ENCODE measurements around the gene IGSF8.
A peak's percentile ranks its signal among the peaks of the same experiment; 100 is the strongest.
"Not testable (repeated sequence)": the region's sequence is repeated elsewhere in the genome, so short reads cannot be mapped to it uniquely, and the experiment has no call there.

IGSF8 gene

DNA sequence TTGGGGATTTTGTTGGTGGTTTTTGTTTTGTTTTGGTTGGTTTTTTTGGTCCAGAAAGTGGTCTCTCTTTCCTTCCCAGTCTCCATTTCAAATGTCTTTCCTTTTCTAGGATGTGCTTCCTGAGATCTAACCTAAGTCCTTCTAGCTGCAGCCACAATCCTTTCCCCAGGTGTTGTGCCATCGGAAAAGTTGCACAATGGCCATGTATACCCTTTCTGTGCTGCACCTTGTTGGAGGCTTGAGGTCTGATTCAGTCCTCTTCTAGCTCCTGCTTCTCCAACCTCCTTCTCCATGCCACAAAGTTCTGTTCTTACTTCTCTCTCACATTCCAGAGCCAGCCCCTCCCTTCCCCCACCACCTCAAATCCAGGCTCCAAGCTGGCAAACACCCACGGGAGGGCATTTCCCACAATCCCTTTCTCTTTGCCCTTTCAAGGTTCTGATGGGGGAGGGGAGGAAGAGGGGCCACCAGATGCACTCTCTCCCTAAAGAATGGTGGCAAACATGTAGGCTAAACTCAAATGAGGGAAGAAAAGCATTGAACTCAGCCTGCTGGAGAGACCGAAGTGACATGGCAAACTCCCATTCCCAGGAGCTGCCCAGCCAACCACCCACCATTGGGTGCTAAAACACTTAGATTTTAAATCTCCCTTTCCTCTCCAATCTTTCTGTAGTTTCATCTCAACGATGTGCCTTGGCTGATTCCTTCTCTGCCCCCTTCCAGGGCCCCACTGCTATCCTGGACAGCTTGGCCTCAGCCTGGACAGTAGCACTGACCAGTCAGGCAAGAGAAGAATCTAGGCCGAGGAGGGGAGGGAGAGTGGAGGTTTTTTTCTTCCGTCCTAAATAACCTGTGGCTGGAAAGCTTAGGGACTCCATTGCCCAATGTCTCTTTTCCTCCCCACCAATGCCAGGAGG, 31.3 kb downstream of the IGSF8 start:
- DNase-seq (ENCODE audit: low spot score): no peak

DNA sequence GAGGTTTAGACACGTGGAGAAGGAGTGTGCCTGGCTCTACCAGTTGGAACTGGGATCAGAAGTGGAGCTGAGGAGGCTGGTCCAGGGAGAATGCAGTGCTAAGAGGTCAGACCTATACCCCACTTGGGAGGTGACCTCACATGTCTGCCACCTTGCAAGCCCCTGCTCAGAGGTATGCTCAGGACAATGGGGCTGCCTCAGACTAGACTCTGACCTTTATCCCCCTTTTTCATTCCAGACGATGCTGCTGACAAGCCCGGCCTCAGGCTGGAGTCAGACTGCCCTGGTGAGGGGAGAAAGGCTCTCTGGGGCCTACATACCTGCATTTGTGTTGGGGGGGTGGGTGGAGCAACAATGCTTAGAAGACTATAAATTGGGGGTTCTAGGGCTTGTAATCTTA, 33.7 kb downstream of the IGSF8 start:
- DNase-seq (ENCODE audit: low spot score): no peak

- no peak for DNase-seq (ENCODE audit: low spot score)
Observed at GRCh38 chr1:160064164-160064563, 34.3 kb downstream of the IGSF8 start.

GRCh38 chr1:160063176-160063575, 35.2 kb downstream of the IGSF8 start:
- no peak for DNase-seq (ENCODE audit: low spot score)

GRCh38 chr1:160062230-160062532, 36.2 kb downstream of the IGSF8 start:
- DNase-seq (ENCODE audit: low spot score): no peak

DNA sequence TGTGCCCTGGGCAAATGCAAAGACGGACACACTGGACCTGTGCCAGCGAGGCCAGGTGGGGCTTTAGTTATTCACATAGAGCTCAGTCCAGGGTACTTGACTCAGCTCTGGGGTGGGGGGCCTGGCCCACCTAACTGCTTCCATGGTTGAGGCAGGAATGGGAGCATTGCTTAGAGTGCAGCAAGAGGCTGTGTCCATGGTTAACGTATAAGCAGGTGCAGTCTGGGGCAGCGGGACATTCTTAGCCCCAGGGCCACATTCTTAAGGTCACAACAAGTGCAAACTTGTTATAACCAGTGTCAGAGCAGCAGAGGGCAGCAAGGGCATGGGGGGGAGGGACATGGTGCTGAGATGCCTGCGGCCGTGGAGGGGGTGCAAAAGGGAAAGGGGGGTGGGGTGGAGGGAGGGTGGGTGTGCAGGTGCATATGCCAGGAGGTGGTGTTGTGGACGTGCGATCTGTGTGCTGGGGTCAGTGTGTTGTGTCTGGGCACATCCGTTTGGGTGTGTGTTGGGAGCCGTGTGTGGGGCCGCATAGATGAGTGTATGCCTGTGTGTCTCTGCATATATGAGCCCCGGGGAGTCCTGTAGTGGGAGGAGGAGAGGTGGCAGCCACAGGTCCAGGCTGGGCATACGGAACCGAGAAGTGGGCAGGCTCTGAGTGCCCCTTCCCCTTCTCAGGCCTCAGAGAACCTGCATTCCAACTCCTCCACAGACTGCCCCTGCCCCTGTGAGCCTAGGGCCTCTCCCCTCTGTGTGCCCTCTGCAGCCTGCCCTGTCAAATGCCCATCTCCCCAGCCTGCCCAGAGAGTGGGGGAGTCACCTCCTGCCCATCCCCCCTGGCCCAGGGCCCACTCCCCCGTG, 36.8 kb downstream of the IGSF8 start:
- no peak for DNase-seq (ENCODE audit: low spot score)

DNA sequence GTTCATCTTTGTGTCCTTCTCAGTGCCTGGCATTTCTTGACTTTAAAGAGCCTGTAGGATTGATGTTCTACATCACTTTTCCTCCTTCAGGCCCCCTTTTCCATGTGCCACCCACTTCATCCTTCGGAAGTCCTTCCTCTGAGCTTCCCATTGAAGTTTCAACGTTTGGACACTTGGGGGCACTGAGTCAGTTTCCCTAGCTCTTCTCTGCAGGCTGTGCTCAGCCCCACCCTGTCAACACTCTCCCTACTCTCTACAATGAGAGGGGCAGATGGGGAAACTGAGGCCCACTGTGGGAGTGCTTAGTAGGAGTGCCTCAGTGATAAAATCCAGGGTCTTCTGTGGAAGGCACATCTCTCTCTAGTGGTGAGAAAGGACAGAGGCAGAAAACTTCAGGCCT, 40.3 kb downstream of the IGSF8 start:
- DNase-seq (ENCODE audit: low spot score): peak; percentile 49

- DNase-seq (ENCODE audit: low spot score): no peak
Observed at GRCh38 chr1:160056648-160057169, 41.7 kb downstream of the IGSF8 start.

- no peak for DNase-seq (ENCODE audit: low spot score)
Observed at GRCh38 chr1:160053548-160054365, 44.7 kb downstream of the IGSF8 start.

DNA sequence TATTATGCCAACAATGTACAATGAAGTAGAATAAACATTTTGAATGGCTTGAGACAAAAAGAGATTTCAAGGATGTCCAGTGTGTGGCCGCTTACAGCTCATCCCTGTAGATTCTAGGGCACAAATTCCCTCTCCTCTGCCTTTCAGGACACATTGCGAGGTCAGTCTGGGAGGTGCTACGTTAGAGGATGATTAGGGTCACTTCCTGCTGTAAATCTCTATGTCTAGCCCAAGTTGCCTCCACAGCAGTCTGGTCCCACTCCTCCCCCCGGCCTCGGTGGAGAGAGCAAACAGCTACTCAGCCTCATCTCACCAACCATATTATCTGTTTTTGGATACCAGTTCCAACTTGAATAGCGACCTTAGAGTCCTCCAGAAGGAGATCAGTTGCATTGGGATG, 45.5 kb downstream of the IGSF8 start:
- DNase-seq (ENCODE audit: low spot score): no peak

- DNase-seq (ENCODE audit: low spot score): no peak
Observed at GRCh38 chr1:160050619-160051018, 47.8 kb downstream of the IGSF8 start.

DNA sequence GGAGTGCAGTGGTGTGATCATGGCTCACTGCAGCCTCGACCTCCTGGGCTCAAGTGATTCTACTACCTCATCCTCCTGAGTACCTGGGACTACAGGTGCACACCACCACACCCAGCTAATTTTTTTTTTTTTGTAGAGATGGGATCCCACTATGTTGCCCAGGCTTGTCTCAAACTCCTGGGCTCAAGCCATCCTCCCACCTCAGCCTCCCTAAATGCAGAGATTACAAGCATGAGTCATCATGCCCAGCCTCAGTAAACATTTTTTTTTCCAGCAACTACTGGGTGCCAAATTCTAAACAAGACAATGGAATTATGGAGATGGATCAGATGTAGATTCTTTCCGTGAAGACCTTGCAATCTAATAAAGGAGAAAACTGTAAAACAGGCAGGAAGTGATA, 48.2 kb downstream of the IGSF8 start:
- not testable (repeated sequence) for DNase-seq (ENCODE audit: low spot score)

GRCh38 chr1:160049101-160049500, 49.3 kb downstream of the IGSF8 start:
- DNase-seq (ENCODE audit: low spot score): no peak

GRCh38 chr1:160048335-160048734, 50.1 kb downstream of the IGSF8 start:
- no peak for DNase-seq (ENCODE audit: low spot score)

GRCh38 chr1:160047111-160047991, 51.1 kb downstream of the IGSF8 start:
- DNase-seq (ENCODE audit: low spot score): no peak

- peak; percentile 85 for DNase-seq (ENCODE audit: low spot score)
Observed at GRCh38 chr1:160046494-160047110, 51.8 kb downstream of the IGSF8 start.

DNA sequence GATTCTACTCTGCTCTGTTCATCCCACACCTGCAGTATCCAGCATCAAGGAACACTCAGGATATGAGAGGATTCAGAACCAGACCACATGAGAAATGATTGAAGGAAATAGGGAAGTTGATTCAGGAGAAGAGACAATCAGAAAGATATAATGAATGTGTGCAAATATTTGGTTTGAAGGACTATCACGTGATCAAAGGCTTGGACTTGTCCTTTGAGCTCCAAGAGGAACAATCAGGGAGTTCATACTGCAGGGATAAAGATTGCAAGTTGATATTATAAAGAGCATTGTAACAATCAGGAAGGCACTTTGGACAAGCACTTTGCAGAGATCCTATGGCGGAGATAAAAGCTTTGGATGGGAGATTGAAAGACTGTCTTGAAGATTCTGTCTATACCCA, 52.8 kb downstream of the IGSF8 start:
- DNase-seq (ENCODE audit: low spot score): no peak

- DNase-seq (ENCODE audit: low spot score): no peak
Observed at GRCh38 chr1:160043543-160043942, 54.9 kb downstream of the IGSF8 start.

All from AG20443 (cell line).